GM13977 (cell line): ENCODE data around the gene MAN2B2.

Source experiments
- DNase-seq: peaks from one replicate; pipeline ENCODE4 v3.0.0; 2012; ENCODE audit warnings: low spot score
- CTCF ChIP-seq: IDR thresholded peaks from 2 replicates; pipeline ENCODE4 v1.5.1; 2012; ENCODE audit warnings: mild to moderate bottlenecking, control low read depth; ENCODE audit not compliant: insufficient read depth; ENCODE audit errors: extremely low read depth, missing control alignments
- in situ Hi-C: fragments of 300-500 bp; cut with MboI; formaldehyde crosslinking; loops from one replicate; pipeline ENCODE4 v1.12.0; 2022; ENCODE audit warnings: low sequenced_read_pairs, low pct_unique_long_range_greater_than_20kb, mixed read lengths, inconsistent platforms; ENCODE audit not compliant: unreplicated experiment

MAN2B2 gene

DNA sequence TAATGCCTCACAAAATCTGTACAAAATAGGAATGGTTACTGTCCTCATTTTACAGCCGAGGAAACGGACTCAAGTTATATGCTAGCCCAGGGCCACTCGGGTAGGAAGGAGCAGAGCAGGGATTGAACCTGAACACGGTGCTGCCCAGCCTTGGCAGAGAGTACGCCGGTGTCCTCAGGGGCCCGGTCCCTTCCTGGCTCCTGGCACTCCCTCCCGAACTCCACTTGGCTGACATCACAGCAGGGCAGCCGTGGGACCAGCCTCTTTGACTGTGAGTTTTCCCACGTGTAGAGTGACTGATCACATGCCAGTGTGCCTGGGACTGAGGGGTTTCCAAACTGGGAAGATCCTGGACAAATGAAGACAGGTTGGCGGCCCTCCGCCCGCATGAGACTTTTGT lies 23.7 kb downstream of the MAN2B2 start:
- DNase-seq = no peak
- no peak for TF ChIP-seq CTCF
- in situ Hi-C loops = no loop called here

DNA sequence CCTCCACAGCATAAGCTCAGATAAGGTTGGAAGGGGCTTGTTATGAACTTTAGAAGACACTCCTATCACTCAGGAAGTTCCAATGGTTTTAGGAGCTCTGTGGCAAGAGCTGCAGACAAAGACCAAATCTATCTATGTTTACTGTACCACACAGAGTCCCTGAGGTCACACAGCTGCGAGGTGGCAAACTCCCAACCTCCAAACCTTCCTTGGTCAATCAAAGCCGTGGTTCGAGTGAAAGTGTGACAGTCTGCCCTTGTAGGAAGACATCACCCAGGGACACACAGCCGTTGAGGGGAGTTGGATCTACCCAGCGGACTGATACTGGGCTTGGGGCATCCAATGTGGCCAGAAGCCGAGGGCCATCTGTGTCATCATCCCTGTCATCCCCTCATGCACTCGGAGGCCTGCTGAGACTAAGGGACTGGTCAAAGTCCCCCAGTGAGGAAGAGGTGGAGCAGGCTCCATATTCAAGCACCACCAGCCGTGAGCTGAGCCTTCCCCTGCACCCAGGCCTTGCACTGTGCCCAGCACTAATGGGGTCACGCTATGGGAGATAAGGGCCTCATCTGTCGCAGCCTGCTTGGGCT lies 26.8 kb downstream of the MAN2B2 start:
- DNase-seq = no peak
- no peak for TF ChIP-seq CTCF
- in situ Hi-C loops = no loop called here

DNA sequence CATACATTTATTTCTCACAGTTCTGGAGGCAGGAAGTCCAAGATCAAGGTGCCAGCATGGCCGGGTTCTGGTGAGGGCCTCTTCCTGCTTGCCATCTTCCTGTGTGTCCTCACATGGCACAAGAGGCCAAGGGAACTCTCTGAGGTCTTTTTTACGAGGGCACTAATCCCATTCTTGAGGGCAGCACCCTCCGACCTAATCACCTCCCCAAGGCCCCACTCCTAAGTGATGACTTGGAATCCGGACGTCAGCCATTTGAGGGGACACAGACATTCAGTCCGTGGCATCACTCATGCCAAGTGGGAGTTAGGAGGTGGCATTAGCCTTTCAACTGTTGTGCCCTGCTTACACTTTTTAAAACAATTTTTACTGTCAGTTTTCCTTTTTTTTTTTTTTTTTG lies 27.3 kb downstream of the MAN2B2 start:
- in situ Hi-C loops = no loop called here
- no peak for DNase-seq
- no peak for TF ChIP-seq CTCF

- in situ Hi-C loops = no loop called here
Measured at GRCh38 chr4:6603128-6603527, 28.1 kb downstream of the MAN2B2 start.

DNA sequence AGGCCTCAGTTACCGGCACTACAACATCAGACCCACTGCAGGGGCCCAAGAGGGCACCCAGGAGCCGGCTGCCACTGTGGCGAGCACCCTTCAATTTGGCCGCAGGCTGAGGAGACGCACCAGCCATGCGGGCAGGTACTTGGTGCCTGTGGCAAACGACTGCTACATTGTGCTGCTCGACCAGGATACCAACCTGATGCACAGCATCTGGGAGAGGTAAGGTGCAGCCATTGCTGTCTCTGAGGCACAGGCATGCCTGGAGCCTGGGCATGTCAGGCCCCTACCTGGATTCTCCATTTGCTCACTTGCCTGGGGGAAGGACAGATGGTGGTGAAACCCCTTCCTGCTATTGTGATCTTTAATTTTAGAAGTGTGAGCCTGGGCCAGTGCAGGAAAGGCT lies 30.1 kb downstream of the MAN2B2 start:
- in situ Hi-C loops = no loop called here
- TF ChIP-seq CTCF = no peak
- DNase-seq = no peak

More at GRCh38 chr4:6603128-6603527, 28.1 kb downstream of the MAN2B2 start:
- no peak for DNase-seq
- no peak for TF ChIP-seq CTCF

- in situ Hi-C loops = no loop called here
- no peak for DNase-seq
- TF ChIP-seq CTCF = no peak
Measured at GRCh38 chr4:6605605-6606004, 30.6 kb downstream of the MAN2B2 start.
